Esophagus squamous epithelium (tissue), 4 donors: ENCODE results near the gene LECT2.

Source experiments
- POLR2A ChIP-seq, 4 donors: fragments of 450-650 bp; IDR thresholded peaks; one replicate each; pipeline ENCODE4 v1.6.1; 2017; ENCODE audit warnings: antibody characterized with exemption in 4 of 4, mild to moderate bottlenecking in 4 of 4, moderate library complexity in 3 of 4
- TF ChIP-seq, protein P1 (sequence below), 6 experiments: fragments of 450-650 bp in 4 of 6; fragments of 200-600 bp in 2 of 6; sonication (generic) in 2 of 6; IDR thresholded peaks; one replicate each; pipeline ENCODE4 v1.5.1; 2016 to 2019; ENCODE audit warnings: antibody characterized with exemption in 6 of 6, mild to moderate bottlenecking in 4 of 6, moderate library complexity in 4 of 6

DNA sequence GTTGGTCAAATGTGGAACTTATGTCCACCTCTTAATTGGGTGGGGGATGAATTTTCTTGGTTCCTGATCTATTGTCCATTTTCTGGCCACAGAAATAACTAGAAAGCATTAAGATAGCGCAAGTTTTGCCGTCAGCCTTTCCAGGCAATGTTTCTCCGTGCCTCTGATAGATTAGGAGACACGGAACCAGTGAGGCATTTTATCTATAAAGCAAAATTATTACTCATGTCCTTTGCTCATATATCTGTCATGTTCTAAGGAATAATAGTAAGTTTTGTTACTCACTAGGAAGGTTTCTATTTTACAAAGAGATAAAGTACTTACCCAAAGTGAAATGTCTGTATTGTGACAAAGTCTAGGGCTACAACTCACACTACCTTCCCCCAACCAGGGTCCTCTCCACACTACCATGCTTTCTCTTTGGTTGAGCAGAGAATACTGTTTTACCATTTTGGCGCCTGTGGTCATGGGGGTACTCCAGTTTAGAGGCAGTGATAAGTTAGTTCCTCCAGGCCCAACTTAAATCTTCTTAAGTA lies 39.2 kb downstream of the LECT2 start:
- TF ChIP-seq, protein P1, sequence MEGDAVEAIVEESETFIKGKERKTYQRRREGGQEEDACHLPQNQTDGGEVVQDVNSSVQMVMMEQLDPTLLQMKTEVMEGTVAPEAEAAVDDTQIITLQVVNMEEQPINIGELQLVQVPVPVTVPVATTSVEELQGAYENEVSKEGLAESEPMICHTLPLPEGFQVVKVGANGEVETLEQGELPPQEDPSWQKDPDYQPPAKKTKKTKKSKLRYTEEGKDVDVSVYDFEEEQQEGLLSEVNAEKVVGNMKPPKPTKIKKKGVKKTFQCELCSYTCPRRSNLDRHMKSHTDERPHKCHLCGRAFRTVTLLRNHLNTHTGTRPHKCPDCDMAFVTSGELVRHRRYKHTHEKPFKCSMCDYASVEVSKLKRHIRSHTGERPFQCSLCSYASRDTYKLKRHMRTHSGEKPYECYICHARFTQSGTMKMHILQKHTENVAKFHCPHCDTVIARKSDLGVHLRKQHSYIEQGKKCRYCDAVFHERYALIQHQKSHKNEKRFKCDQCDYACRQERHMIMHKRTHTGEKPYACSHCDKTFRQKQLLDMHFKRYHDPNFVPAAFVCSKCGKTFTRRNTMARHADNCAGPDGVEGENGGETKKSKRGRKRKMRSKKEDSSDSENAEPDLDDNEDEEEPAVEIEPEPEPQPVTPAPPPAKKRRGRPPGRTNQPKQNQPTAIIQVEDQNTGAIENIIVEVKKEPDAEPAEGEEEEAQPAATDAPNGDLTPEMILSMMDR (IDR thresholded peaks at IDR 0.05), result no peak
- no peak for TF ChIP-seq POLR2A (IDR thresholded peaks at IDR 0.05)
